Muscle of leg (tissue), 9 donors: Measurements from ENCODE around the gene PSEN2. TPM values are rescaled to one million over a fixed set of nuclear protein-coding genes. Genes with fewer than 3 reads are reported as not detected.

ENCODE experiments used
- polyA plus RNA-seq, 8 donors: library from polyadenylated mRNA; unstranded; fragments of 120-200 nt; gene quantifications; one replicate each; pipeline versions ENCODE4 v1.2.1 to v1.2.3, GENCODE V29; 2013; ENCODE audit warnings: inconsistent platforms in 1 of 8, low replicate concordance in 1 of 8; ENCODE audit not compliant: insufficient read length in 8 of 8, insufficient read depth in 1 of 8
- total RNA-seq: library from RNA; stranded (reverse); fragments of 120-200 nt; gene quantifications from one replicate; pipeline ENCODE4 v1.2.4, GENCODE V29; 2013

Gene PSEN2
- total and polyA plus RNA-seq, 9 donors, result 67.7 to 142 (median 108) TPM

Other genes with a start within 250 kb of the PSEN2 start
- gene ITPKB, start 131.3 kb upstream of the PSEN2 start, total RNA-seq, result 10.2 TPM
- 10 to 100 TPM; 17.4 to 32.4 (median 23.6) TPM for gene ITPKB, start 131.3 kb upstream of the PSEN2 start, polyA plus RNA-seq
- 58.8 TPM for gene COQ8A, start 69.7 kb downstream of the PSEN2 start, total RNA-seq
- gene COQ8A, start 69.7 kb downstream of the PSEN2 start, polyA plus RNA-seq, result 10 to 100 TPM; 32.7 to 62.0 (median 45.3) TPM